DOHH2 (cell line): ENCODE results near the gene NAT10.

Experiments used
- H3F3A ChIP-seq: fragments of 200-600 bp; sonication (generic), shearing (Covaris generic); 2 replicates; pipeline ENCODE4 v1.6.0; 2016; ENCODE audit warnings: antibody characterized with exemption, mild to moderate bottlenecking; ENCODE audit not compliant: control insufficient read depth, insufficient read depth
- H3K27ac ChIP-seq: fragments of 200-600 bp; sonication (generic); 2 replicates; pipeline ENCODE4 v1.5.1; 2014; ENCODE audit warnings: low read depth, mild to moderate bottlenecking, low read length, moderate library complexity
- H3K27me3 ChIP-seq: fragments of 200-600 bp; sonication (generic); 2 replicates; pipeline ENCODE4 v1.6.1; 2014; ENCODE audit warnings: mild to moderate bottlenecking, low read length, mixed read lengths; ENCODE audit not compliant: control insufficient read depth
- H3K36me3 ChIP-seq: fragments of 200-600 bp; sonication (generic); 2 replicates; pipeline ENCODE4 v1.6.1; 2014; ENCODE audit warnings: mild to moderate bottlenecking, low read length, moderate library complexity, mixed read lengths; ENCODE audit not compliant: control insufficient read depth
- H3K4me1 ChIP-seq: fragments of 200-600 bp; sonication (generic); 2 replicates; pipeline ENCODE4 v1.6.1; 2014; ENCODE audit warnings: mild to moderate bottlenecking, low read length, mixed read lengths; ENCODE audit not compliant: control insufficient read depth
- H3K4me2 ChIP-seq: fragments of 200-600 bp; sonication (generic); 2 replicates; pipeline ENCODE4 v1.6.0; 2014; ENCODE audit warnings: mild to moderate bottlenecking, low read length, moderate library complexity
- H3K4me3 ChIP-seq: fragments of 200-600 bp; sonication (generic); 2 replicates; pipeline ENCODE4 v1.5.1; 2014; ENCODE audit warnings: mild to moderate bottlenecking, low read length, mixed read lengths
- H3K79me2 ChIP-seq: fragments of 200-600 bp; sonication (generic); 2 replicates; pipeline ENCODE4 v1.6.1; 2014; ENCODE audit warnings: mild to moderate bottlenecking, low read length, mixed read lengths; ENCODE audit not compliant: control insufficient read depth
- H3K9me2 ChIP-seq: fragments of 200-600 bp; sonication (generic); replicated peaks from 2 replicates; pipeline ENCODE4 v1.6.1; 2014; ENCODE audit warnings: mild to moderate bottlenecking, low read length, mixed read lengths; ENCODE audit not compliant: control insufficient read depth
- H3K9me3 ChIP-seq: fragments of 200-600 bp; sonication (generic); 2 replicates; pipeline ENCODE4 v1.6.1; 2014; ENCODE audit warnings: antibody characterized with exemption, low read length, mixed read lengths; ENCODE audit not compliant: control insufficient read depth, insufficient read depth
- H4K20me1 ChIP-seq: fragments of 200-600 bp; sonication (generic); 2 replicates; pipeline ENCODE4 v1.6.0; 2014; ENCODE audit warnings: low read depth, mild to moderate bottlenecking, antibody characterized with exemption, low read length, moderate library complexity; ENCODE audit not compliant: control insufficient read depth, insufficient read depth
- EZH2phosphoT487 ChIP-seq: fragments of 200-600 bp; sonication (generic); IDR thresholded peaks from 2 replicates; pipeline ENCODE4 v1.6.1; 2017; ENCODE audit warnings: borderline replicate concordance, mild to moderate bottlenecking, antibody characterized with exemption, low read length, moderate library complexity, mixed read lengths
- TF ChIP-seq, protein P1 (sequence below): fragments of 200-600 bp; sonication (generic); IDR thresholded peaks from one replicate; pipeline ENCODE4 v1.5.1; 2014; ENCODE audit warnings: antibody characterized with exemption, mild to moderate bottlenecking, low read depth, low read length; ENCODE audit not compliant: poor library complexity, severe bottlenecking

Gene NAT10

GRCh38 chr11:34155057-34155756 is 49.8 kb downstream of the NAT10 start:
- peaks cover 37% of the 10 kb centered on the region for H3K36me3 ChIP-seq
- peaks cover 9% of the 10 kb centered on the region; the same call in 1 of the 2 replicates for H4K20me1 ChIP-seq
- no peaks in the 10 kb centered on the region for H3K27me3 ChIP-seq
- no peak for TF ChIP-seq EZH2phosphoT487
- TF ChIP-seq, protein P1, sequence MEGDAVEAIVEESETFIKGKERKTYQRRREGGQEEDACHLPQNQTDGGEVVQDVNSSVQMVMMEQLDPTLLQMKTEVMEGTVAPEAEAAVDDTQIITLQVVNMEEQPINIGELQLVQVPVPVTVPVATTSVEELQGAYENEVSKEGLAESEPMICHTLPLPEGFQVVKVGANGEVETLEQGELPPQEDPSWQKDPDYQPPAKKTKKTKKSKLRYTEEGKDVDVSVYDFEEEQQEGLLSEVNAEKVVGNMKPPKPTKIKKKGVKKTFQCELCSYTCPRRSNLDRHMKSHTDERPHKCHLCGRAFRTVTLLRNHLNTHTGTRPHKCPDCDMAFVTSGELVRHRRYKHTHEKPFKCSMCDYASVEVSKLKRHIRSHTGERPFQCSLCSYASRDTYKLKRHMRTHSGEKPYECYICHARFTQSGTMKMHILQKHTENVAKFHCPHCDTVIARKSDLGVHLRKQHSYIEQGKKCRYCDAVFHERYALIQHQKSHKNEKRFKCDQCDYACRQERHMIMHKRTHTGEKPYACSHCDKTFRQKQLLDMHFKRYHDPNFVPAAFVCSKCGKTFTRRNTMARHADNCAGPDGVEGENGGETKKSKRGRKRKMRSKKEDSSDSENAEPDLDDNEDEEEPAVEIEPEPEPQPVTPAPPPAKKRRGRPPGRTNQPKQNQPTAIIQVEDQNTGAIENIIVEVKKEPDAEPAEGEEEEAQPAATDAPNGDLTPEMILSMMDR: no peak
- no peaks in the 10 kb centered on the region for H3F3A ChIP-seq
- H3K27ac ChIP-seq: no peak overlapping the region
- H3K9me2 ChIP-seq: no peaks in the 10 kb centered on the region
- no peak overlapping the region for H3K4me2 ChIP-seq
- no peak overlapping the region for H3K4me3 ChIP-seq
- H3K79me2 ChIP-seq: no peaks in the 10 kb centered on the region
- no peaks in the 10 kb centered on the region for H3K9me3 ChIP-seq
- peaks cover 29% of the 10 kb centered on the region for H3K4me1 ChIP-seq

GRCh38 chr11:34155757-34156062 is 50.3 kb downstream of the NAT10 start:
- no peaks in the 10 kb centered on the region for H3K9me2 ChIP-seq
- no peaks in the 10 kb centered on the region for H3K9me3 ChIP-seq
- H3K4me3 ChIP-seq: no peak overlapping the region
- no peak overlapping the region for H3K4me2 ChIP-seq
- no peak overlapping the region for H3K27ac ChIP-seq
- TF ChIP-seq, protein P1: no peak
- no peak for TF ChIP-seq EZH2phosphoT487
- H3K27me3 ChIP-seq: no peaks in the 10 kb centered on the region
- H3K36me3 ChIP-seq: peaks cover 32% of the 10 kb centered on the region
- peaks cover 29% of the 10 kb centered on the region for H3K4me1 ChIP-seq
- H3F3A ChIP-seq: no peaks in the 10 kb centered on the region
- peaks cover 5% of the 10 kb centered on the region; the same call in 1 of the 2 replicates for H4K20me1 ChIP-seq
- no peaks in the 10 kb centered on the region for H3K79me2 ChIP-seq

DNA sequence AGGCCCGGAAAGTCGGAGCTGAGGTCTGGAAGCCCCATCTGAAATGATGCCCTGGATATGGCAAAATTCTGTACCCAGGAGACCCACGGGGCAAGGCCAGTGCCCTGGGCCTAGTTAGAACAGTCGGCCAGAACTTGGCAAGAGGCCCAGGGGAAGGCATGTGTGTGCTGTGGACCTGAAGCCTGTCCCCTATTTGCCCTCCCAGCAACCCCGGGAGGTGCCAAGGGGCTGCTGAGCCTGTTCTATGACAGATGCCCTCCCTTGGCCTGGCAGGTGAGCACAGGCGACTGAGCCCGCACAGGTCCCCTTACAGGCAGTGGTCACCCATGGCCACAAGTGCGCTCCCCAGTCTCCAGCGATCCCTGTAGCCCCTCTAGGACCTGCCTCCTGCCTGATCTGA is 51.7 kb downstream of the NAT10 start:
- H3K27me3 ChIP-seq: no peaks in the 10 kb centered on the region

More for the DNA sequence above, 51.7 kb downstream of the NAT10 start:
- Histone ChIP-seq H3K79me2 (no peaks in the 10 kb centered on the region), H3K27ac (no peak overlapping the region), H3K4me1 (peaks cover 27% of the 10 kb centered on the region), H3K9me2 (no peaks in the 10 kb centered on the region), H4K20me1 (peaks cover 5% of the 10 kb centered on the region; the same call in 1 of the 2 replicates), H3K36me3 (peaks cover 20% of the 10 kb centered on the region), H3F3A (no peaks in the 10 kb centered on the region), H3K4me3 (no peak overlapping the region), H3K9me3 (no peaks in the 10 kb centered on the region), H3K4me2 (no peak overlapping the region)
- TF ChIP-seq EZH2phosphoT487: no peak
- TF ChIP-seq, protein P1: no peak
